Panc1 (cell line): ENCODE data around the gene HES4. TPM values are rescaled to one million over a fixed set of nuclear protein-coding genes. Genes with fewer than 3 reads are reported as not detected.

Experiments
- ATAC-seq: fragments of 200-7000 bp; cut with Tn5 transposase; 2 replicates; pipeline ENCODE4 v1.9.1; 2020; ENCODE audit warnings: mild to moderate bottlenecking, moderate library complexity
- BruUV-seq: library from RNA; stranded (reverse); fragments of 400-500 nt; replicated peaks from 2 replicates; lab custom pipeline; 2021; lab: Mats Ljungman, UMichigan
- CTCF ChIA-PET: fragments of 300-600 bp; sonication (Branson Sonifier 250); formaldehyde crosslinking; loops from one replicate; lab custom pipeline; 2022; ENCODE audit warnings: antibody characterized with exemption; lab: Charles Lee
- POLR2A ChIA-PET: fragments of 300-600 bp; sonication (Branson Sonifier 250); formaldehyde crosslinking; loops from one replicate; lab custom pipeline; 2022; ENCODE audit warnings: antibody characterized with exemption; lab: Charles Lee
- DNase-seq: peaks from one replicate; pipeline ENCODE4 v3.0.0-alpha.2; 2010; ENCODE audit warnings: low read depth, low spot score
- H3K27ac ChIP-seq: 2 replicates; pipeline ENCODE4 v1.5.1; 2011; ENCODE audit warnings: mild to moderate bottlenecking, low read length, inconsistent platforms
- H3K27me3 ChIP-seq: fragments of 200-500 bp; sonication (Bioruptor generic); 2 replicates; pipeline ENCODE4 v1.6.0; 2014; ENCODE audit warnings: low read length, inconsistent platforms; ENCODE audit not compliant: control insufficient read depth, insufficient read depth
- H3K36me3 ChIP-seq: fragments of 200-500 bp; sonication (Bioruptor generic); 2 replicates; pipeline ENCODE4 v1.5.1; 2014; ENCODE audit warnings: inconsistent platforms, mild to moderate bottlenecking, low read length, moderate library complexity; ENCODE audit not compliant: control insufficient read depth, insufficient read depth
- H3K4me1 ChIP-seq: 2 replicates; pipeline ENCODE4 v1.5.1; 2011; ENCODE audit warnings: inconsistent platforms, mild to moderate bottlenecking, low read length, moderate library complexity; ENCODE audit not compliant: control insufficient read depth, insufficient read depth
- H3K4me3 ChIP-seq, 2 experiments: 2 replicates each; pipeline ENCODE4 v1.5.1; 2011 to 2012; ENCODE audit warnings: low read depth in 2 of 2, low read length in 2 of 2, mild to moderate bottlenecking in 2 of 2, inconsistent platforms in 1 of 2, moderate library complexity in 1 of 2
- H3K9me3 ChIP-seq: fragments of 200-500 bp; sonication (Bioruptor generic); 2 replicates; pipeline ENCODE4 v1.5.1; 2014; ENCODE audit warnings: low read depth, mild to moderate bottlenecking, inconsistent platforms, low read length, moderate library complexity; ENCODE audit not compliant: control insufficient read depth, insufficient read depth
- POLR2AphosphoS5 ChIP-seq: IDR thresholded peaks from 2 replicates; pipeline ENCODE4 v1.6.1; 2012; ENCODE audit warnings: mild to moderate bottlenecking, low read depth, low read length, moderate library complexity
- SIN3A ChIP-seq: IDR thresholded peaks from 2 replicates; pipeline ENCODE4 v1.6.1; 2012; ENCODE audit warnings: low read depth, mild to moderate bottlenecking, low read length, moderate library complexity, borderline replicate concordance; ENCODE audit not compliant: insufficient read depth
- TCF7L2 ChIP-seq: IDR thresholded peaks from 2 replicates; pipeline ENCODE4 v1.6.1; 2011; ENCODE audit warnings: mild to moderate bottlenecking, low read depth, low read length, inconsistent platforms
- in situ Hi-C: cut with HindIII; loops from 2 replicates; pipeline ENCODE4 v1.10.0; 2016; ENCODE audit warnings: low sequenced_read_pairs, low pct_unique_long_range_greater_than_20kb
- intact Hi-C: fragments of 100-400 bp; cut with micrococcal nuclease; formaldehyde crosslinking; loops from one replicate; pipeline ENCODE4 v1.10.0; 2022; ENCODE audit not compliant: unreplicated experiment
- total RNA-seq: library from RNA; stranded (reverse); gene quantifications from one replicate; pipeline ENCODE4 v1.2.1, GENCODE V29; 2021; ENCODE audit not compliant: unreplicated experiment
- TF ChIP-seq, protein P1 (sequence below), 2 experiments: IDR thresholded peaks; 2 replicates each; pipeline ENCODE4 v1.6.1; 2011 to 2012; ENCODE audit warnings: low read depth in 2 of 2, control low read depth in 1 of 2, low read length in 1 of 2, mild to moderate bottlenecking in 1 of 2, moderate library complexity in 1 of 2; ENCODE audit not compliant: insufficient read depth in 1 of 2
- TF ChIP-seq, protein P2 (sequence below): fragments of 450-650 bp; IDR thresholded peaks from 2 replicates; pipeline ENCODE4 v1.5.1; 2017; ENCODE audit warnings: mild to moderate bottlenecking

Gene HES4
- total RNA-seq, 1 experiment from 2014 or later: 74.2 TPM

DNA sequence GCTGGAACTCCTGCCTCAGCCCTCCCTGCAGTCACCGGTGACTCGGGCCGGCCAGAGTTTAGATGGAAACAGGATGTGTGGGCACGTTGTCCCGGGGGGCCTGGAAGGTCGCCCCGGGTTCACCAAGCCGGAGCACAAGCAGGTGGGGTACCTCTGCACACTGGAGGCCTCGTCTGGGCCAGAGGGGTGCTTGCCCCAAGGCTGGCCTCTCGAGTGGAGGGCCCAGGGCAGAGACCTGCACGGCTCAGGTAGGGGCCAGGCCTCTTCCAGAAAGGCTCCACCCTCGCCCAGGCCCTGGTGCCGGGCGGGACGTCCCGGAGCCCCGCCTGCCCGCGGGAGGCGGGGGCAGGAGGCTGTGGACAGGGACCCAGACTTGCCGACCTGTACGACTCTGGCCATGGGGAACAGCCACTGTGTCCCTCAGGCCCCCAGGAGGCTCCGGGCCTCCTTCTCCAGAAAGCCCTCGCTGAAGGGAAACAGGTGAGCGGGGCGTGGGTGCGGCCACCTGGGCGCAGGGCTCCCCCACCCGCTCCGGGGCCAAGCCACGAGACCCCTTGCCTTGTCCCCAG, 33.7 kb downstream of the HES4 start, which contains the start of gene PLEKHN1:
PLEKHN1 (plus strand) TSS at position 348 of the 569 bp plus-strand sequence; CDS start at position 398, 50 bp downstream.
- DNase-seq (no peak), ATAC-seq (peak; percentile 91)
- H3K27me3 ChIP-seq: no peaks in the 10 kb centered on the region
- intact Hi-C loops (no loop called here), in situ Hi-C loops (no loop called here)
- no TSS peak for BruUV-seq
- CTCF ChIA-PET: no interaction called here
- H3K4me1 ChIP-seq: peaks cover 13% of the 10 kb centered on the region
- TF ChIP-seq, protein P1, sequence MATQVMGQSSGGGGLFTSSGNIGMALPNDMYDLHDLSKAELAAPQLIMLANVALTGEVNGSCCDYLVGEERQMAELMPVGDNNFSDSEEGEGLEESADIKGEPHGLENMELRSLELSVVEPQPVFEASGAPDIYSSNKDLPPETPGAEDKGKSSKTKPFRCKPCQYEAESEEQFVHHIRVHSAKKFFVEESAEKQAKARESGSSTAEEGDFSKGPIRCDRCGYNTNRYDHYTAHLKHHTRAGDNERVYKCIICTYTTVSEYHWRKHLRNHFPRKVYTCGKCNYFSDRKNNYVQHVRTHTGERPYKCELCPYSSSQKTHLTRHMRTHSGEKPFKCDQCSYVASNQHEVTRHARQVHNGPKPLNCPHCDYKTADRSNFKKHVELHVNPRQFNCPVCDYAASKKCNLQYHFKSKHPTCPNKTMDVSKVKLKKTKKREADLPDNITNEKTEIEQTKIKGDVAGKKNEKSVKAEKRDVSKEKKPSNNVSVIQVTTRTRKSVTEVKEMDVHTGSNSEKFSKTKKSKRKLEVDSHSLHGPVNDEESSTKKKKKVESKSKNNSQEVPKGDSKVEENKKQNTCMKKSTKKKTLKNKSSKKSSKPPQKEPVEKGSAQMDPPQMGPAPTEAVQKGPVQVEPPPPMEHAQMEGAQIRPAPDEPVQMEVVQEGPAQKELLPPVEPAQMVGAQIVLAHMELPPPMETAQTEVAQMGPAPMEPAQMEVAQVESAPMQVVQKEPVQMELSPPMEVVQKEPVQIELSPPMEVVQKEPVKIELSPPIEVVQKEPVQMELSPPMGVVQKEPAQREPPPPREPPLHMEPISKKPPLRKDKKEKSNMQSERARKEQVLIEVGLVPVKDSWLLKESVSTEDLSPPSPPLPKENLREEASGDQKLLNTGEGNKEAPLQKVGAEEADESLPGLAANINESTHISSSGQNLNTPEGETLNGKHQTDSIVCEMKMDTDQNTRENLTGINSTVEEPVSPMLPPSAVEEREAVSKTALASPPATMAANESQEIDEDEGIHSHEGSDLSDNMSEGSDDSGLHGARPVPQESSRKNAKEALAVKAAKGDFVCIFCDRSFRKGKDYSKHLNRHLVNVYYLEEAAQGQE (IDR thresholded peaks at IDR 0.05; ENCODE audit: insufficient read depth in 1 of 2, low read depth in 2 of 2, low read length in 1 of 2): no peak
- TF ChIP-seq POLR2AphosphoS5 (peak; percentile 60; the same call in 1 of the 2 replicates), SIN3A (no peak)
- TF ChIP-seq, protein P2, sequence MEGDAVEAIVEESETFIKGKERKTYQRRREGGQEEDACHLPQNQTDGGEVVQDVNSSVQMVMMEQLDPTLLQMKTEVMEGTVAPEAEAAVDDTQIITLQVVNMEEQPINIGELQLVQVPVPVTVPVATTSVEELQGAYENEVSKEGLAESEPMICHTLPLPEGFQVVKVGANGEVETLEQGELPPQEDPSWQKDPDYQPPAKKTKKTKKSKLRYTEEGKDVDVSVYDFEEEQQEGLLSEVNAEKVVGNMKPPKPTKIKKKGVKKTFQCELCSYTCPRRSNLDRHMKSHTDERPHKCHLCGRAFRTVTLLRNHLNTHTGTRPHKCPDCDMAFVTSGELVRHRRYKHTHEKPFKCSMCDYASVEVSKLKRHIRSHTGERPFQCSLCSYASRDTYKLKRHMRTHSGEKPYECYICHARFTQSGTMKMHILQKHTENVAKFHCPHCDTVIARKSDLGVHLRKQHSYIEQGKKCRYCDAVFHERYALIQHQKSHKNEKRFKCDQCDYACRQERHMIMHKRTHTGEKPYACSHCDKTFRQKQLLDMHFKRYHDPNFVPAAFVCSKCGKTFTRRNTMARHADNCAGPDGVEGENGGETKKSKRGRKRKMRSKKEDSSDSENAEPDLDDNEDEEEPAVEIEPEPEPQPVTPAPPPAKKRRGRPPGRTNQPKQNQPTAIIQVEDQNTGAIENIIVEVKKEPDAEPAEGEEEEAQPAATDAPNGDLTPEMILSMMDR: no peak
- no peaks in the 10 kb centered on the region for H3K36me3 ChIP-seq
- peak within 1 kb of the TSS; percentile 84 for H3K27ac ChIP-seq
- peak within 1 kb of the TSS; percentile 59 to 68 for H3K4me3 ChIP-seq
- POLR2A ChIA-PET: interaction anchor here (0.7 kb wide), 1 partner anchor 1258 kb away, joined by 7 read pairs; no protein-coding TSS in a partner anchor
- no peaks in the 10 kb centered on the region for H3K9me3 ChIP-seq

DNA sequence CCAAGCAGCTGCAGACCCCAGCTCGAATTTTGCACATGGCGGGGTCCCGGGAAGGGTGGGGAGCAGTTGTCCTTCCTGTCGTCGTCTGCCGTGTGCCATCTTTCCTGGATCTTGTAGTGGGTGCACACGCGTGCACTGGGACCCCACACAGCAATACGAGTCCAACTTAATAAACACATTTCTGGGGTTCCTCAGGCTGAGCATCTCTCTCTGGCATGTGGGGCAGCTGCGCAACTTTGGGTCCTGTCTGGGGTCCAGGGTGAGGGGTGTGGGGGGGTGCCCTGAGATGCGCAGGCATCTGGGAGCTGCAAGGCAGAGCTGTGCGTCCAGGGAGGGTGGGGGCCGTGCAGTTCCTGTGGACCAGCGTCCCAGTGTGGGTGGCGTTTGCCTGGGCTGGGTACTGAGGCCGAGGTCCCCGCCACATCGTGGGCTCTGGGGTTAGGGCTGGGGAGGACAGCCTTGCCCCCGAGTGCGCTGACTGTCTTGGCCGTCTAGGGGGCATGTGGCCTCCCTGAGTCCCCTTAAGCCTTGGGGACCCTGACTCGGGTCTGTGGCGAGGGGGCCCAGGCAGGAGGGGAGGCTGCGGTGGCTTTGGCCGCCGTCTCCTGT, 34.3 kb downstream of the HES4 start:
- Histone ChIP-seq H3K27ac (peak overlapping the region; percentile 84), H3K36me3 (no peaks in the 10 kb centered on the region), H3K27me3 (no peaks in the 10 kb centered on the region), H3K4me1 (peaks cover 13% of the 10 kb centered on the region), H3K9me3 (no peaks in the 10 kb centered on the region), H3K4me3 (peak overlapping the region; percentile 59 to 68; a peak in 3 of 4 replicates)
- TF ChIP-seq, protein P1 (IDR thresholded peaks at IDR 0.05; ENCODE audit: insufficient read depth in 1 of 2, low read depth in 2 of 2, low read length in 1 of 2): no peak
- no peak for TF ChIP-seq TCF7L2
- intact Hi-C loops (no loop called here), in situ Hi-C loops (no loop called here)
- no peak for DNase-seq
- BruUV-seq: no TSS peak
- ChIA-PET CTCF (no interaction called here), POLR2A (no interaction called here)
- ATAC-seq: peak; percentile 22
